GM19238 (cell line): ENCODE measurements around the gene HDHD3.

Experiments
- DNase-seq: peaks from one replicate; pipeline ENCODE4 v3.0.0; 2011; ENCODE audit warnings: low spot score; ENCODE audit not compliant: insufficient read length

Gene HDHD3

DNA sequence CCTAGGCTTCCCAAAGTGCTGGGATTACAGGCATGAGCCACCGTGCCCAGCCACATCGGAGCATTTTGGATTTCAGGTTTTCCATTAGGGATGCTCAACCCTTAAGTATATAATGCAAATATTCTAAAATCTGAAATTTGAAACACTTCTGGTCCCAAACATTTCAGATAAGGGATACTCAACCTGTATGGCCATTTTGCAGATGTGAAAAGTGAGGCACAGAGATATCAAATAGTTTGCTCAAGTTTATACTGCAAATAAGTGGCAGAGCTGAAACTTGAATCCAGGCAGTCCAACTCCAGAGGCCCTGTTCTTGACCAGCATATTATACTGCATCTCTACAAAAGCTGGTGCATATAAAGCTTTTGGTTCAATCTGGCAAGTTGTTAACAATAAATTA is 39.1 kb downstream of the HDHD3 start:
- DNase-seq, result no peak

DNA sequence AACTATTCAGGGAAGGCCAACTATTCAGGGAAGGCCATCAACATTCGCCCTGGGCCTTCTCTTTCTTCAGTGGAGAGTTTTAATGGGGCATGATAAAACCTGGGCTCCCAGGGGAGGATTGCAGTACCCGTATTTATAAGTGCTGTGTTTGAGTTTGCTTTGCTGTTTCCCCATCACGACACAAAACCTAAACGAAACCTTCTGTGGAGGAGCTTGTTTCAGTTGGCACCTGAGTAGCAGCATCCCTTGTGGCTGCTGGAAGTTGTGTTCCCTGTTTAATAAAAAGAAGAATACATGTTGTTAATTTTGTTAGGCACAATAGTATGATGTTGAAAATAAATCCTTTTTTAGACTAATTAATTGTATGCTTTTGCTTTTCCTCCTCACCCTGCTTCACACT is 45.0 kb downstream of the HDHD3 start:
- DNase-seq, result no peak

DNA sequence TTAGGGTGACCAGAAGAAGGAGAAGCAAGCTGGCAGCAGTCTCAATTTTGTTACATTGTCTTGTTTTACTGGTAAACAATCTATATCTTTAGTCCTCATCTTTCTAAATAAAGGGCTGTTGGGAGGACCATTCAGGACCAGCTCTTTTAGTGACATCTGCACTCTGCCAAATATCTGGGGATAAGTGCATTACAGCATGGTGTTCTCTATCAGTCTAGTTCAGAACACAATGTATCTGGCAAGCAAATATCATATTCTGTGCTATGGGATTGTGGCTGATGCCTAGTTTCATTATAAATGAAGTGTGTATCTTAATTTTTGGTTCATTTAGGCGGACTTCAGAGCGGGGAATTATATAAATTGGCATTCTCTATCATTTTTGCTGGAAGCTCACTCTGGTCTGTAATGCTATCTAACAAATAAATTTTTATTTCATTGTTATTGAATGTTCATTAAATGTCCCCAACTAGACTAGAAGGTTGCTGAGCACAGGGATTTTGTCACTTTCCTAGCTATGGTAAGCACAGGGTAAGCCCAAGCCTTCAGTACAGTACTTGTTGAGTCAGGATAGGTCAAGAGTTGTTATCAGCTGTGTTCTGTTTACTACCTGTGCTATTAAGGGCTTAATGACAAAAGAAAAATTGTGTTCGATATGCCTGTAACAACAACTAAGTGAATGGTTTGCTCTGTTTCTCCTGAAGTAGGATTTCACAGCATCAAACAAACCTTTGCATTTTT is 48.6 kb downstream of the HDHD3 start:
- no peak for DNase-seq

DNA sequence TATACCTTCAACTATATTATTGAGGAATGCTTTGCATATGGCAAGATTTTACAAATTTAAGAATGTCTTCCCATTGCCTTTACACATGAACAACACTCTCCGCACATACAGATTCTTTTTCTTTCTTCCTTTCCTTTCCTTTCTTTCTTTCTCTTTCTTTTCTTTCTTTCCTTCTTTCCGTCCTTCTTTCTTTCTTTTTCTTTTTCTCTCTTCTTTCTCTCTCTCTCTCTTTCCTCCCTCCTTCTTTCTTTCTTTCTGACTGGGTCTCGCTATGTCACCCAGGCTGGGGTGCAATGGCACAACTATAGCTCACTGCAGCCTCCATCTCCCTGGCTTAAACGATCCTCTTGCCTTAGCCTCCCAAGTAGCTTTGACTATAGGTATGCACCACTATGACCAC is 50.6 kb downstream of the HDHD3 start:
- no peak for DNase-seq
